Measurements from ENCODE around the gene CTTNBP2.

Gene CTTNBP2

DNA sequence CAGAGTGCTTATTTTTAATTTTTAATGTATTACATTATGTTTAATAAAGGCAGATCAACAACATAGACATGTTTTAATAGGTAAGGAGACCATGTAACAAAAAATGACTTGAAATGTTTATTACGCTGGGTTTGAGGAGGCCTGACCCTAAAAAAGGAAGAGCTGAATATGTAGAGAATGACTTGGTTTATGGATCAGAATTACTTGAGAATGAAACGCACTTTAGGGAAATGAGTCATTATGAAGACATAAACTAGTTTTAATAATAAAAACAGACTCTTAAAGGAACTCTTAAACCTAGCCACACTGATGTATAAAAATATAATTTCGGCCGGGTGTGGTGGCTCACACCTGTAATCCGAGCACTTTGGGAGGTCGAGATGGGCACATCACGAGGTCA, 56.5 kb downstream of the CTTNBP2 start:
- H3K79me2 ChIP-seq (ENCODE audit: low read length) = no peaks in the 10 kb centered on the region
- no peaks in the 10 kb centered on the region for H3K36me3 ChIP-seq (replicated peaks; ENCODE audit: low read depth, low read length)
- H4K20me1 ChIP-seq (ENCODE audit: insufficient read depth, low read length) = no peaks in the 10 kb centered on the region
- no peak overlapping the region for H2AFZ ChIP-seq (ENCODE audit: low read depth, low read length)
- H3K9me3 ChIP-seq (ENCODE audit: insufficient read depth, low read length) = no peaks in the 10 kb centered on the region
- no peak overlapping the region for H3K4me2 ChIP-seq (ENCODE audit: low read length)
- no peak overlapping the region for H3K27ac ChIP-seq (ENCODE audit: low read length)
- H3K4me3 ChIP-seq (ENCODE audit: low read length) = no peak overlapping the region
- no peaks in the 10 kb centered on the region for H3K4me1 ChIP-seq (ENCODE audit: low read length)
- no peak overlapping the region for H3K9ac ChIP-seq (ENCODE audit: low read length)
- no peak for TF ChIP-seq EZH2phosphoT487 (IDR thresholded peaks at IDR 0.05; ENCODE audit: low read depth)
- TF ChIP-seq, protein P1, sequence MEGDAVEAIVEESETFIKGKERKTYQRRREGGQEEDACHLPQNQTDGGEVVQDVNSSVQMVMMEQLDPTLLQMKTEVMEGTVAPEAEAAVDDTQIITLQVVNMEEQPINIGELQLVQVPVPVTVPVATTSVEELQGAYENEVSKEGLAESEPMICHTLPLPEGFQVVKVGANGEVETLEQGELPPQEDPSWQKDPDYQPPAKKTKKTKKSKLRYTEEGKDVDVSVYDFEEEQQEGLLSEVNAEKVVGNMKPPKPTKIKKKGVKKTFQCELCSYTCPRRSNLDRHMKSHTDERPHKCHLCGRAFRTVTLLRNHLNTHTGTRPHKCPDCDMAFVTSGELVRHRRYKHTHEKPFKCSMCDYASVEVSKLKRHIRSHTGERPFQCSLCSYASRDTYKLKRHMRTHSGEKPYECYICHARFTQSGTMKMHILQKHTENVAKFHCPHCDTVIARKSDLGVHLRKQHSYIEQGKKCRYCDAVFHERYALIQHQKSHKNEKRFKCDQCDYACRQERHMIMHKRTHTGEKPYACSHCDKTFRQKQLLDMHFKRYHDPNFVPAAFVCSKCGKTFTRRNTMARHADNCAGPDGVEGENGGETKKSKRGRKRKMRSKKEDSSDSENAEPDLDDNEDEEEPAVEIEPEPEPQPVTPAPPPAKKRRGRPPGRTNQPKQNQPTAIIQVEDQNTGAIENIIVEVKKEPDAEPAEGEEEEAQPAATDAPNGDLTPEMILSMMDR (IDR thresholded peaks at IDR 0.05; ENCODE audit: low read depth, low read length) = no peak
- peaks cover 7% of the 10 kb centered on the region for H3K27me3 ChIP-seq (ENCODE audit: low read depth, low read length)

DNA sequence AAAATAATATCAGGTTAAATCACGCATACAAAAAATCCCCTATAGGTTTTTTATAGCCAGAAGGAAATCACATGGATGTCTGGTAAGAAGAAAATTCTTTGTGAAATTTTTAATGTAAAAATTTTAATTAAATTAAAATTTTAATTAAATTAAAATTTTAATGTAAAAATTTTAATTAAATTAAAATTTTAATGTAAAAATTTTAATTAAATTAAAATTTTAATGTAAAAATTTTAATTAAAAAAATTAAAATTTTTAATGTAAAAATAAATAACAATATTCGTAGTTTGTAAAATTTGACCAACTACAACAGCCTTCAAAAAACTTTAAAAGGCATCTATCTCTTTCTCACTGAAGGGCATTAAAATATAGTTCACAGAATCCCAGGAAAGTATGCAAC, 61.5 kb downstream of the CTTNBP2 start:
- Histone ChIP-seq H3K9me3 (ENCODE audit: insufficient read depth, low read length) (no peaks in the 10 kb centered on the region), H3K36me3 (replicated peaks; ENCODE audit: low read depth, low read length) (no peaks in the 10 kb centered on the region), H3K9ac (ENCODE audit: low read length) (no peak overlapping the region), H3K4me1 (ENCODE audit: low read length) (peaks cover 30% of the 10 kb centered on the region), H3K27me3 (ENCODE audit: low read depth, low read length) (peaks cover 10% of the 10 kb centered on the region; the same call in 1 of the 2 replicates), H3K4me3 (ENCODE audit: low read length) (no peak overlapping the region), H2AFZ (ENCODE audit: low read depth, low read length) (no peak overlapping the region), H3K27ac (ENCODE audit: low read length) (no peak overlapping the region), H3K79me2 (ENCODE audit: low read length) (no peaks in the 10 kb centered on the region), H3K4me2 (ENCODE audit: low read length) (no peak overlapping the region), H4K20me1 (ENCODE audit: insufficient read depth, low read length) (no peaks in the 10 kb centered on the region)
- no peak for TF ChIP-seq EZH2phosphoT487 (IDR thresholded peaks at IDR 0.05; ENCODE audit: low read depth)
- TF ChIP-seq, protein P1 (IDR thresholded peaks at IDR 0.05; ENCODE audit: low read depth, low read length) = no peak

DNA sequence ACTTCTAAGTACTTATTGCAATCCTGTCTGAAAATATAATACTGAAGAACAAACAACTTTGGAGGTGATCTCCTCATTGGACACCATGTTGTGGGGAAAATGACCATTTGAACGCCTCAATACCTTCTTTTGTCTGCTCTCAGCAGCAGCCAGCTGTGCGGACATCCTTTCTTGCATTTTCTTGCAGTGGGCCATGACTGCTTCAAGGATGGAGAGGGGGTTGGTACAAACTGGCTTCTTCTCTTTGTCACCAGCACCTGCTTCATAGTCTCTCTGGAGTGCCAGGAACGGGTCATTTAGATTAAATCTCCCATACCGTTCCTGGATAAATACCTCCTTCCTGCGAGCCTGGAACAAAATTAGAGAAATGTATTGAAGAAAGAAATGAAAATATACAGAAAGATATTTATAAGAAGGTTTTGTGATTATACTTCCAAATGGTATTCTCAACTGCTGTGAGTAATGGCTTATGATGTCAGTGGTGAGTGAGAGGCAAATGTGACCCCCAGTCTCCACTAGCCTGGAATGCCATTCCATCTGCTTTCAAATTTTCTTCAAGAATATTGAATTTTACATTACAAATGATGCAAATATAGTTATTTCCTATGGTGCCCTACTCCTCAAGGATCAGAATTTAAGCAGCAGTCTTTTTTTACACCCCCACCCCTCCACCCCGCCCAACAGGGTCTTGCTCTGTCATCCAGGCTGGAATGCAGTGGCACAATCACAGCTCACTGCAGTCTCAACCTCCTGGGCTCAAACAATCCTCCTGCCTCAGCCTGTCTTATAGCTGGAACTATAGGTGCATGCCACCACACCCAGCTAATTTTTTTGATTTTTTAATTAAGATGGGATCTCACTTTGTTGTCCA, 62.4 kb downstream of the CTTNBP2 start:
- TF ChIP-seq EZH2phosphoT487 (IDR thresholded peaks at IDR 0.05; ENCODE audit: low read depth) = no peak
- TF ChIP-seq, protein P1 (IDR thresholded peaks at IDR 0.05; ENCODE audit: low read depth, low read length) = no peak
- Histone ChIP-seq H3K27ac (ENCODE audit: low read length) (no peak overlapping the region), H3K36me3 (replicated peaks; ENCODE audit: low read depth, low read length) (no peaks in the 10 kb centered on the region), H3K4me2 (ENCODE audit: low read length) (no peak overlapping the region), H4K20me1 (ENCODE audit: insufficient read depth, low read length) (no peaks in the 10 kb centered on the region), H2AFZ (ENCODE audit: low read depth, low read length) (no peak overlapping the region), H3K4me3 (ENCODE audit: low read length) (no peak overlapping the region), H3K4me1 (ENCODE audit: low read length) (peaks cover 30% of the 10 kb centered on the region), H3K9me3 (ENCODE audit: insufficient read depth, low read length) (no peaks in the 10 kb centered on the region), H3K9ac (ENCODE audit: low read length) (no peak overlapping the region), H3K27me3 (ENCODE audit: low read depth, low read length) (peaks cover 12% of the 10 kb centered on the region; the same call in 1 of the 2 replicates), H3K79me2 (ENCODE audit: low read length) (no peaks in the 10 kb centered on the region)

DNA sequence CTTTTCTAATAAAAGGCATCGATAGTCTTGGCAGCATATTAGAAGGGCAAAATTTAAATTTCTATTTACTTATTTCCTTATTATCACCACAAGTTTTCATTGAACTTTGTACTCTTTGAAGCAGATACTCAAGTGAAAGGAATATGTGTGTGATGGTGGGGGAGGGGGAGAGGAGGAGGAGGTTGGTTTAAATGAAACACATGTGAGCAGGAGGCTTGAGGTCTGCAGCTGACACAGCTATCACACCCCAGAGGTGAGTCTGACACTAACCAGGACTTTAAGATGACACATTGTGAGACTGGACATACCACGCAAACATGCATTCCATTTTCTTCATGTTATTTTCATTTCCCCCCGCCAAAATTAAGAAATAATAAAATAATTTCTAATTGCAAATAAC, 63.3 kb downstream of the CTTNBP2 start:
- Histone ChIP-seq H4K20me1 (ENCODE audit: insufficient read depth, low read length) (no peaks in the 10 kb centered on the region), H3K9ac (ENCODE audit: low read length) (no peak overlapping the region), H3K9me3 (ENCODE audit: insufficient read depth, low read length) (no peaks in the 10 kb centered on the region), H3K79me2 (ENCODE audit: low read length) (no peaks in the 10 kb centered on the region), H3K4me3 (ENCODE audit: low read length) (no peak overlapping the region), H3K27me3 (ENCODE audit: low read depth, low read length) (peaks cover 13% of the 10 kb centered on the region; the same call in 1 of the 2 replicates), H2AFZ (ENCODE audit: low read depth, low read length) (no peak overlapping the region), H3K36me3 (replicated peaks; ENCODE audit: low read depth, low read length) (no peaks in the 10 kb centered on the region), H3K4me1 (ENCODE audit: low read length) (peaks cover 30% of the 10 kb centered on the region), H3K27ac (ENCODE audit: low read length) (no peak overlapping the region), H3K4me2 (ENCODE audit: low read length) (peak overlapping the region; percentile 8; the same call in 1 of the 2 replicates)
- TF ChIP-seq EZH2phosphoT487 (IDR thresholded peaks at IDR 0.05; ENCODE audit: low read depth) = no peak
- TF ChIP-seq, protein P1 (IDR thresholded peaks at IDR 0.05; ENCODE audit: low read depth, low read length) = no peak
